ENCODE data around the gene ASTN2. TPM values are rescaled to one million over a fixed set of nuclear protein-coding genes. Genes with fewer than 3 reads are reported as not detected.
A peak's percentile ranks its signal among the peaks of the same experiment; 100 is the strongest.

Gene ASTN2
- total RNA-seq, 1 donor from 2014 or later: 10.0 TPM

DNA sequence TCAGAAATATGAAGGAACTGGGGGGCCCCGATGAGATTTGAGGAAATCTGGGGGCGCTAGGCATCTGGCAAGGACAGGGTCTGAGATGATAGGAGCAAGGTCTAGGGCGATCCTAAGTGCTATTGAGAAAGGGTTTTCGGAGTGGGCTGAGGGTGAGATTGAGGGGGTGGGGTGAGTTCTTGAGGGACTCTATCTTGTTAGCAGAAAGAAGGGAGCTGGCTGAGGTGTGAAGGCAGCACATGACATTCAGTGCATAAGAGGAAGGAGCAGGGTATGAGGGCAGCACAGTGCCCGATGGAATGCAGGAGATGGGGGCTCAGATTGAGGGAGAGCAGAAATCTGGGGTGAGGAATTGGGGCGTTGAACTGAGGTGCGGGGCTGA lies 727.1 kb downstream of the ASTN2 start:
- H3K4me3 Mint-ChIP-seq (ENCODE audit: unreplicated experiment): peak overlapping the region; percentile 97
- peak overlapping the region; percentile 70 for H3K27ac Mint-ChIP-seq (ENCODE audit: unreplicated experiment)

GRCh38 chr9:116687074-116687753 lies 727.6 kb downstream of the ASTN2 start, which contains the start of gene TRIM32:
TRIM32 (plus strand) TSS chr9:116687305; CDS start chr9:116697743, 10,438 bp downstream.
- peaks cover 7% of the 10 kb centered on the region for H3K27me3 Mint-ChIP-seq (ENCODE audit: unreplicated experiment)
- H3K9me3 Mint-ChIP-seq (ENCODE audit: unreplicated experiment): no peaks in the 10 kb centered on the region
- peak within 1 kb of the TSS; percentile 70 for H3K27ac Mint-ChIP-seq (ENCODE audit: unreplicated experiment)
- H3K36me3 Mint-ChIP-seq (ENCODE audit: low read depth, unreplicated experiment): no peaks in the 10 kb centered on the region
- peak; percentile 96 for DNase-seq (ENCODE audit: low spot score)
- TF ChIP-seq, protein P1, sequence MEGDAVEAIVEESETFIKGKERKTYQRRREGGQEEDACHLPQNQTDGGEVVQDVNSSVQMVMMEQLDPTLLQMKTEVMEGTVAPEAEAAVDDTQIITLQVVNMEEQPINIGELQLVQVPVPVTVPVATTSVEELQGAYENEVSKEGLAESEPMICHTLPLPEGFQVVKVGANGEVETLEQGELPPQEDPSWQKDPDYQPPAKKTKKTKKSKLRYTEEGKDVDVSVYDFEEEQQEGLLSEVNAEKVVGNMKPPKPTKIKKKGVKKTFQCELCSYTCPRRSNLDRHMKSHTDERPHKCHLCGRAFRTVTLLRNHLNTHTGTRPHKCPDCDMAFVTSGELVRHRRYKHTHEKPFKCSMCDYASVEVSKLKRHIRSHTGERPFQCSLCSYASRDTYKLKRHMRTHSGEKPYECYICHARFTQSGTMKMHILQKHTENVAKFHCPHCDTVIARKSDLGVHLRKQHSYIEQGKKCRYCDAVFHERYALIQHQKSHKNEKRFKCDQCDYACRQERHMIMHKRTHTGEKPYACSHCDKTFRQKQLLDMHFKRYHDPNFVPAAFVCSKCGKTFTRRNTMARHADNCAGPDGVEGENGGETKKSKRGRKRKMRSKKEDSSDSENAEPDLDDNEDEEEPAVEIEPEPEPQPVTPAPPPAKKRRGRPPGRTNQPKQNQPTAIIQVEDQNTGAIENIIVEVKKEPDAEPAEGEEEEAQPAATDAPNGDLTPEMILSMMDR (IDR thresholded peaks at IDR 0.05; ENCODE audit: unreplicated experiment): no peak
- H3K4me3 Mint-ChIP-seq (ENCODE audit: unreplicated experiment): peak within 1 kb of the TSS; percentile 97
- peaks cover 19% of the 10 kb centered on the region for H3K4me1 Mint-ChIP-seq (ENCODE audit: unreplicated experiment)

More for the DNA sequence above, 727.1 kb downstream of the ASTN2 start:
- TF ChIP-seq, protein P1 (IDR thresholded peaks at IDR 0.05; ENCODE audit: unreplicated experiment): no peak
- DNase-seq (ENCODE audit: low spot score): no peak
- H3K27me3 Mint-ChIP-seq (ENCODE audit: unreplicated experiment): peaks cover 7% of the 10 kb centered on the region
- H3K4me1 Mint-ChIP-seq (ENCODE audit: unreplicated experiment): peaks cover 19% of the 10 kb centered on the region
- no peaks in the 10 kb centered on the region for H3K36me3 Mint-ChIP-seq (ENCODE audit: low read depth, unreplicated experiment)
- no peaks in the 10 kb centered on the region for H3K9me3 Mint-ChIP-seq (ENCODE audit: unreplicated experiment)

DNA sequence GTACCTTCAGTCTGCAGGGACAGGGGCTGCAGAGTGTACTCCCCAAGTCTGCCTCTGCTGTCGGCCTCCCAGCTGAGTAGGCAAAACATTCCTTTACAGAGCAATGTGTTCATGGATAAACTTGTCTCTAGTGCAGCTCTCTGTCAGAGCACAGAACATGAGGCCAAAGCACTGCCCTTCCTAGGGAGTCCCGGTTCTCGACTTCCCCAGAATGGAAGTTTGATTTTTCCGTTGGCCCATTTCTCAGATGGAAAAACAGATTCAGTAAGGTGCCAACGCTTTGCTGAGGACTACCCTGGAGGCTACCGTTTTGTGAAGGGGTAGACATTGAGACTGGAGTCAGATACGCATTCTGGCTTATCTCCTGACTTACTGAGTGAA lies 728.2 kb downstream of the ASTN2 start:
- Mint-ChIP-seq H3K27me3 (ENCODE audit: unreplicated experiment) (peaks cover 7% of the 10 kb centered on the region), H3K4me1 (ENCODE audit: unreplicated experiment) (peaks cover 19% of the 10 kb centered on the region), H3K27ac (ENCODE audit: unreplicated experiment) (peak overlapping the region; percentile 53), H3K9me3 (ENCODE audit: unreplicated experiment) (no peaks in the 10 kb centered on the region), H3K36me3 (ENCODE audit: low read depth, unreplicated experiment) (no peaks in the 10 kb centered on the region), H3K4me3 (ENCODE audit: unreplicated experiment) (peak overlapping the region; percentile 97)
- TF ChIP-seq, protein P1 (IDR thresholded peaks at IDR 0.05; ENCODE audit: unreplicated experiment): no peak
- DNase-seq (ENCODE audit: low spot score): no peak

- TF ChIP-seq, protein P1 (IDR thresholded peaks at IDR 0.05; ENCODE audit: unreplicated experiment): no peak
- H3K36me3 Mint-ChIP-seq (ENCODE audit: low read depth, unreplicated experiment): no peaks in the 10 kb centered on the region
- DNase-seq (ENCODE audit: low spot score): no peak
These were observed 728.7 kb downstream of the ASTN2 start for GRCh38 chr9:116686135-116686534.

DNA sequence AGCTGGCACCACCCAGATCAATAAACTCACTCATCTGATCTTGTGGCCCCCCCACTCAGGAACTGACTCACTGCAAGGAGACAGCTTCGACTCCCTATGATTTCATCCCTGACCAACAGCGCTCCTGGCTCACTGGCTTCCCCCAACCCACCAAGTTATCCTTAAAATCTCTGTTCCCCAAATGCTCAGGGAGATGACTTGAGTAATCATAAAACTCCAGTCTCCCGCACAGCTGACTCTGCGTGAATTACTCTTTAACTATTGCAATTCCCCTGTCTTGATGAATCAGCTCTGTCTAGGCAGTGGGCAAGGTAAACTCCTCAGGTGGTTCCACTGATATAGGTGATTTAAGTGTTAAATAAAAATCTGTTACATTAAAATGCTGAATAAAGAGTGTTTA lies 729.7 kb downstream of the ASTN2 start:
- Mint-ChIP-seq H3K4me3 (ENCODE audit: unreplicated experiment) (no peak overlapping the region), H3K4me1 (ENCODE audit: unreplicated experiment) (peaks cover 19% of the 10 kb centered on the region), H3K9me3 (ENCODE audit: unreplicated experiment) (no peaks in the 10 kb centered on the region), H3K36me3 (ENCODE audit: low read depth, unreplicated experiment) (no peaks in the 10 kb centered on the region), H3K27me3 (ENCODE audit: unreplicated experiment) (peaks cover 7% of the 10 kb centered on the region), H3K27ac (ENCODE audit: unreplicated experiment) (no peak overlapping the region)
- DNase-seq (ENCODE audit: low spot score): no peak
- TF ChIP-seq, protein P1 (IDR thresholded peaks at IDR 0.05; ENCODE audit: unreplicated experiment): no peak

More at GRCh38 chr9:116686135-116686534, 728.7 kb downstream of the ASTN2 start:
- H3K9me3 Mint-ChIP-seq (ENCODE audit: unreplicated experiment): no peaks in the 10 kb centered on the region
- peaks cover 19% of the 10 kb centered on the region for H3K4me1 Mint-ChIP-seq (ENCODE audit: unreplicated experiment)
- peak overlapping the region; percentile 97 for H3K4me3 Mint-ChIP-seq (ENCODE audit: unreplicated experiment)
- no peak overlapping the region for H3K27ac Mint-ChIP-seq (ENCODE audit: unreplicated experiment)
- peaks cover 7% of the 10 kb centered on the region for H3K27me3 Mint-ChIP-seq (ENCODE audit: unreplicated experiment)
